ENCODE results near the gene FBN1.

GRCh38 chr15:48643206-48643605, 2.3 kb downstream of the FBN1 start:
- no peak for TF ChIP-seq POLR2A (IDR thresholded peaks at IDR 0.05; ENCODE audit: low read length)
- TF ChIP-seq GATA1 (IDR thresholded peaks at IDR 0.05; ENCODE audit: low read depth, low read length) = no peak
